ENCODE data around the gene RPGR. TPM values are rescaled to one million over a fixed set of nuclear protein-coding genes. Genes with fewer than 3 reads are reported as not detected.
A peak's percentile ranks its signal among the peaks of the same experiment; 100 is the strongest.

RPGR gene
- total RNA-seq: 1 to 10 TPM; 5.7 to 8.3 TPM

GRCh38 chrX:38327007-38327774 is at the start of gene RPGR:
Gene RPGR, minus strand, starts transcription at chrX:38327509. Its CDS starts 142 bp downstream, at chrX:38327367.
- ChIA-PET CTCF (interaction anchor here (0.6 to 2.0 kb wide), 10 partner anchors 16 to 581 kb away, joined by 3 to 7 read pairs (median 4); partner anchors contain the start of gene SRPX), POLR2A (no interaction called here)
- no peaks in the 10 kb centered on the region for H3K27me3 Mint-ChIP-seq
- intact Hi-C loops (cut with micrococcal nuclease): loop anchor here (10.0 kb wide), 2 partner anchors 132 to 582 kb away; no protein-coding TSS in a partner anchor
- H3K4me3 Mint-ChIP-seq: peak within 1 kb of the TSS; percentile 87
- H3K27ac Mint-ChIP-seq: peak within 1 kb of the TSS; percentile 85
- H3K4me1 Mint-ChIP-seq (ENCODE audit: low read depth): peaks cover 13% of the 10 kb centered on the region
- peak; percentile 94 for DNase-seq
- H3K36me3 Mint-ChIP-seq: no peaks in the 10 kb centered on the region
- H3K9me3 Mint-ChIP-seq: no peaks in the 10 kb centered on the region

GRCh38 chrX:38376747-38377146 is 49.4 kb upstream of the RPGR start:
- H3K4me1 Mint-ChIP-seq (ENCODE audit: low read depth): no peaks in the 10 kb centered on the region
- intact Hi-C loops (cut with micrococcal nuclease): no loop called here
- H3K27me3 Mint-ChIP-seq: peaks cover 7% of the 10 kb centered on the region
- H3K27ac Mint-ChIP-seq: no peak overlapping the region
- H3K36me3 Mint-ChIP-seq: no peaks in the 10 kb centered on the region
- H3K9me3 Mint-ChIP-seq: no peaks in the 10 kb centered on the region
- ChIA-PET POLR2A (no interaction called here), CTCF (no interaction called here)
- no peak overlapping the region for H3K4me3 Mint-ChIP-seq
- DNase-seq: no peak

GRCh38 chrX:38375891-38376290 is 48.6 kb upstream of the RPGR start:
- Mint-ChIP-seq H3K4me3 (no peak overlapping the region), H3K9me3 (no peaks in the 10 kb centered on the region), H3K27me3 (peaks cover 7% of the 10 kb centered on the region), H3K27ac (no peak overlapping the region), H3K36me3 (no peaks in the 10 kb centered on the region), H3K4me1 (ENCODE audit: low read depth) (no peaks in the 10 kb centered on the region)
- POLR2A ChIA-PET: no interaction called here
- CTCF ChIA-PET: no interaction called here
- intact Hi-C loops (cut with micrococcal nuclease): no loop called here
- DNase-seq: no peak

GRCh38 chrX:38374431-38374830 is 47.1 kb upstream of the RPGR start:
- Mint-ChIP-seq H3K27ac (no peak overlapping the region), H3K27me3 (peaks cover 7% of the 10 kb centered on the region), H3K36me3 (no peaks in the 10 kb centered on the region), H3K4me1 (ENCODE audit: low read depth) (no peaks in the 10 kb centered on the region), H3K4me3 (no peak overlapping the region), H3K9me3 (no peaks in the 10 kb centered on the region)
- POLR2A ChIA-PET: no interaction called here
- intact Hi-C loops (cut with micrococcal nuclease): no loop called here
- CTCF ChIA-PET: no interaction called here
- DNase-seq: no peak

- H3K36me3 Mint-ChIP-seq: no peaks in the 10 kb centered on the region
- ChIA-PET CTCF (no interaction called here), POLR2A (no interaction called here)
- no peaks in the 10 kb centered on the region for H3K4me1 Mint-ChIP-seq (ENCODE audit: low read depth)
- no peak overlapping the region for H3K4me3 Mint-ChIP-seq
- intact Hi-C loops (cut with micrococcal nuclease): no loop called here
- no peaks in the 10 kb centered on the region for H3K9me3 Mint-ChIP-seq
- H3K27me3 Mint-ChIP-seq: peaks cover 5% of the 10 kb centered on the region
- no peak overlapping the region for H3K27ac Mint-ChIP-seq
- DNase-seq: no peak
These were observed 44.3 kb upstream of the RPGR start for GRCh38 chrX:38371641-38372040.

GRCh38 chrX:38368774-38369173 is 41.5 kb upstream of the RPGR start:
- DNase-seq: no peak
- Mint-ChIP-seq H3K4me1 (ENCODE audit: low read depth) (no peaks in the 10 kb centered on the region), H3K27me3 (peaks cover 5% of the 10 kb centered on the region), H3K4me3 (no peak overlapping the region), H3K36me3 (no peaks in the 10 kb centered on the region), H3K27ac (no peak overlapping the region), H3K9me3 (no peaks in the 10 kb centered on the region)
- ChIA-PET CTCF (no interaction called here), POLR2A (no interaction called here)
- intact Hi-C loops (cut with micrococcal nuclease): no loop called here

- Mint-ChIP-seq H3K9me3 (no peaks in the 10 kb centered on the region), H3K36me3 (no peaks in the 10 kb centered on the region), H3K4me3 (no peak overlapping the region), H3K4me1 (ENCODE audit: low read depth) (no peaks in the 10 kb centered on the region), H3K27me3 (no peaks in the 10 kb centered on the region), H3K27ac (no peak overlapping the region)
- intact Hi-C loops (cut with micrococcal nuclease): no loop called here
- CTCF ChIA-PET: no interaction called here
- no peak for DNase-seq
- POLR2A ChIA-PET: no interaction called here
These were observed 38.6 kb upstream of the RPGR start for GRCh38 chrX:38365954-38366353.

GRCh38 chrX:38363046-38363445 is 35.7 kb upstream of the RPGR start:
- intact Hi-C loops (cut with micrococcal nuclease): no loop called here
- Mint-ChIP-seq H3K9me3 (no peaks in the 10 kb centered on the region), H3K4me1 (ENCODE audit: low read depth) (no peaks in the 10 kb centered on the region), H3K27me3 (no peaks in the 10 kb centered on the region), H3K36me3 (no peaks in the 10 kb centered on the region), H3K4me3 (no peak overlapping the region), H3K27ac (no peak overlapping the region)
- CTCF ChIA-PET: no interaction called here
- DNase-seq: no peak
- POLR2A ChIA-PET: no interaction called here

- H3K4me3 Mint-ChIP-seq: no peak overlapping the region
- no peak overlapping the region for H3K27ac Mint-ChIP-seq
- no peak for DNase-seq
- CTCF ChIA-PET: interaction anchor here (0.6 kb wide), 1 partner anchor 1275 kb away, joined by 3 read pairs; no protein-coding TSS in a partner anchor
- intact Hi-C loops (cut with micrococcal nuclease): no loop called here
- H3K36me3 Mint-ChIP-seq: no peaks in the 10 kb centered on the region
- POLR2A ChIA-PET: no interaction called here
- no peaks in the 10 kb centered on the region for H3K27me3 Mint-ChIP-seq
- no peaks in the 10 kb centered on the region for H3K4me1 Mint-ChIP-seq (ENCODE audit: low read depth)
- no peaks in the 10 kb centered on the region for H3K9me3 Mint-ChIP-seq
These were observed 30.7 kb upstream of the RPGR start for GRCh38 chrX:38357747-38358673.

- Mint-ChIP-seq H3K4me1 (ENCODE audit: low read depth) (no peaks in the 10 kb centered on the region), H3K27ac (no peak overlapping the region), H3K9me3 (no peaks in the 10 kb centered on the region), H3K27me3 (no peaks in the 10 kb centered on the region), H3K4me3 (no peak overlapping the region), H3K36me3 (no peaks in the 10 kb centered on the region)
- DNase-seq: no peak
- ChIA-PET CTCF (no interaction called here), POLR2A (no interaction called here)
- intact Hi-C loops (cut with micrococcal nuclease): no loop called here
These were observed 29.1 kb upstream of the RPGR start for GRCh38 chrX:38356401-38356800.

- intact Hi-C loops (cut with micrococcal nuclease): no loop called here
- CTCF ChIA-PET: interaction anchor here (0.7 kb wide), 1 partner anchor 631 kb away, joined by 4 read pairs; no protein-coding TSS in a partner anchor
- no peak for DNase-seq
- H3K9me3 Mint-ChIP-seq: no peaks in the 10 kb centered on the region
- peaks cover 8% of the 10 kb centered on the region for H3K27me3 Mint-ChIP-seq
- H3K4me3 Mint-ChIP-seq: no peak within 1 kb of the TSS
- H3K4me1 Mint-ChIP-seq (ENCODE audit: low read depth): no peaks in the 10 kb centered on the region
- POLR2A ChIA-PET: no interaction called here
- no peaks in the 10 kb centered on the region for H3K36me3 Mint-ChIP-seq
- H3K27ac Mint-ChIP-seq: no peak within 1 kb of the TSS
These were observed 25.1 kb upstream of the RPGR start, which contains the start of gene OTC for GRCh38 chrX:38352362-38352761. Gene OTC, plus strand, starts transcription at chrX:38352604. Its CDS starts 93 bp downstream, at chrX:38352697.

- intact Hi-C loops (cut with micrococcal nuclease): no loop called here
- CTCF ChIA-PET: no interaction called here
- POLR2A ChIA-PET: no interaction called here
- Mint-ChIP-seq H3K27me3 (peaks cover 8% of the 10 kb centered on the region), H3K4me1 (ENCODE audit: low read depth) (no peaks in the 10 kb centered on the region), H3K9me3 (no peaks in the 10 kb centered on the region), H3K36me3 (no peaks in the 10 kb centered on the region), H3K4me3 (no peak overlapping the region), H3K27ac (no peak overlapping the region)
- DNase-seq: no peak
These were observed 24.0 kb upstream of the RPGR start for GRCh38 chrX:38351346-38351745.
